K562 (cell line): Measurements from ENCODE around the gene NT5C. TPM values are rescaled to one million over a fixed set of nuclear protein-coding genes. Genes with fewer than 3 reads are reported as not detected.

ENCODE experiments used
- CCNT2 ChIP-seq: IDR thresholded peaks from 2 replicates; pipeline ENCODE4 v1.6.1; 2011; ENCODE audit warnings: borderline replicate concordance, low read depth, mild to moderate bottlenecking, moderate library complexity, mixed read lengths, low read length; ENCODE audit not compliant: insufficient read length; ENCODE audit errors: extremely low read depth
- E2F6 ChIP-seq, 2 experiments: IDR thresholded peaks; 2 replicates each; pipeline ENCODE4 v1.6.1; 2011; ENCODE audit warnings: borderline replicate concordance in 1 of 2, control low read depth in 1 of 2, low read depth in 1 of 2, low read length in 1 of 2, mild to moderate bottlenecking in 1 of 2, mixed read lengths in 1 of 2, moderate library complexity in 1 of 2; ENCODE audit not compliant: insufficient read depth in 1 of 2, insufficient read length in 1 of 2, poor library complexity in 1 of 2, severe bottlenecking in 1 of 2; ENCODE audit errors: extremely low read depth in 1 of 2
- GTF2A2 ChIP-seq: IDR thresholded peaks from 2 replicates; pipeline ENCODE4 v1.6.1; 2016; ENCODE audit warnings: mild to moderate bottlenecking, missing genetic modification characterization, missing compliant biosample characterization
- HMGXB4 ChIP-seq: sonication (generic); formaldehyde crosslinking; IDR thresholded peaks from 2 replicates; pipeline ENCODE4 v1.8.1; 2023; ENCODE audit warnings: mild to moderate bottlenecking, missing genetic modification reagents
- ID3 ChIP-seq, 2 experiments: fragments of 250-450 bp in 1 of 2; fragments of 450-650 bp in 1 of 2; sonication (Bioruptor Pico) in 1 of 2; IDR thresholded peaks; 2 replicates each; pipeline versions ENCODE4 v1.6.1 to v1.8.0; 2016 to 2021; ENCODE audit warnings: mild to moderate bottlenecking in 2 of 2, moderate library complexity in 2 of 2, missing compliant biosample characterization in 1 of 2, missing genetic modification characterization in 1 of 2
- JUN ChIP-seq, 2 experiments: sonication (generic) in 1 of 2; formaldehyde crosslinking in 1 of 2; IDR thresholded peaks; 2 replicates each; pipeline versions ENCODE4 v1.6.1 to v1.8.0; 2012 to 2022; ENCODE audit warnings: borderline replicate concordance in 2 of 2, mild to moderate bottlenecking in 2 of 2, improper control_type of control experiment in 1 of 2, low read depth in 1 of 2, low read length in 1 of 2, missing genetic modification reagents in 1 of 2
- RAD21 ChIP-seq, 2 experiments: fragments of 250-450 bp in 1 of 2; fragments of 450-650 bp in 1 of 2; sonication (Bioruptor Pico) in 1 of 2; formaldehyde crosslinking in 1 of 2; IDR thresholded peaks in 1 of 2; conservative IDR thresholded peaks in 1 of 2; 2 replicates each; pipeline versions ENCODE4 v1.4.0 to v1.8.0; 2020 to 2022; ENCODE audit warnings: mild to moderate bottlenecking in 2 of 2, moderate library complexity in 1 of 2
- SAP30 ChIP-seq: fragments of 200-600 bp; sonication (generic); IDR thresholded peaks from 2 replicates; pipeline ENCODE4 v1.6.1; 2012; ENCODE audit warnings: borderline replicate concordance, low read depth, mild to moderate bottlenecking, moderate library complexity, low read length, control low read depth, inconsistent platforms; ENCODE audit not compliant: insufficient read depth, poor library complexity, severe bottlenecking
- TARDBP ChIP-seq: fragments of 450-650 bp; IDR thresholded peaks from 2 replicates; pipeline ENCODE4 v1.6.1; 2016
- TOE1 ChIP-seq, 2 experiments: fragments of 450-650 bp in 1 of 2; sonication (generic) in 1 of 2; formaldehyde crosslinking in 1 of 2; IDR thresholded peaks; 2 replicates each; pipeline versions ENCODE4 v1.7.1 to v1.8.0; 2016 to 2022; ENCODE audit warnings: borderline replicate concordance in 2 of 2, mild to moderate bottlenecking in 2 of 2, antibody characterized with exemption in 1 of 2, inconsistent platforms in 1 of 2, low read depth in 1 of 2, missing genetic modification reagents in 1 of 2, moderate library complexity in 1 of 2
- polyA plus RNA-seq, 8 experiments: library from polyadenylated mRNA; depleted of rRNA in 4 of 8; stranded (reverse) in 5 of 8; unstranded in 3 of 8; fragments of >200 nt; fragmentation: Nextera tagmentation in 2 of 8; fragmentation: Illumina TruSeq in 1 of 8; extraction: Ambion mirVana in 2 of 8; extraction: Trizol in 1 of 8; gene quantifications; 2 replicates each; pipeline versions ENCODE4 v1.2.1 to v1.2.3, GENCODE V29; 2011 to 2014; ENCODE audit warnings: inconsistent platforms in 1 of 8, missing spikeins in 1 of 8
- total RNA-seq, 7 experiments: library from RNA; depleted of rRNA in 6 of 7; stranded (reverse); fragments of >200 nt in 6 of 7; fragmentation: Illumina TruSeq in 2 of 7; extraction: Trizol in 2 of 7; gene quantifications; 2 replicates each; pipeline versions ENCODE4 v1.2.1 to v1.2.3, GENCODE V29; 2011 to 2021; ENCODE audit warnings: low replicate concordance in 1 of 7
- TF ChIP-seq, protein P1 (sequence below): fragments of 450-650 bp; IDR thresholded peaks from 2 replicates; pipeline ENCODE4 v1.6.1; 2016; ENCODE audit warnings: borderline replicate concordance
- TF ChIP-seq, protein P2 (sequence below): fragments of 450-650 bp; formaldehyde crosslinking; conservative IDR thresholded peaks from 2 replicates; pipeline ENCODE4 v1.4.0; 2022; ENCODE audit warnings: mild to moderate bottlenecking, missing genetic modification characterization

Gene NT5C
- total and polyA plus RNA-seq, 9 of the 15 experiments (the other 6 are each of a cell fraction or from before 2014, with no cell fraction given): 2.9 to 205 (median 45.0) TPM

GRCh38 chr17:75131278-75132017 lies at the start of gene NT5C (continued):
- TF ChIP-seq HMGXB4 (CRISPR knock-in tag): peak; percentile 95
- no peak for TF ChIP-seq GTF2A2
- 0 out of 2 replicates have a peak, but pooled peaks have one; percentile 46 for TF ChIP-seq TARDBP
- TF ChIP-seq RAD21 (CRISPR knock-in tag; conservative IDR thresholded peaks at IDR 0.05 in 1 of 2, IDR thresholded peaks at IDR 0.05 in 1 of 2): peak; percentile 70 to 72
- peak; percentile 64 for TF ChIP-seq SAP30
- TF ChIP-seq, protein P1, sequence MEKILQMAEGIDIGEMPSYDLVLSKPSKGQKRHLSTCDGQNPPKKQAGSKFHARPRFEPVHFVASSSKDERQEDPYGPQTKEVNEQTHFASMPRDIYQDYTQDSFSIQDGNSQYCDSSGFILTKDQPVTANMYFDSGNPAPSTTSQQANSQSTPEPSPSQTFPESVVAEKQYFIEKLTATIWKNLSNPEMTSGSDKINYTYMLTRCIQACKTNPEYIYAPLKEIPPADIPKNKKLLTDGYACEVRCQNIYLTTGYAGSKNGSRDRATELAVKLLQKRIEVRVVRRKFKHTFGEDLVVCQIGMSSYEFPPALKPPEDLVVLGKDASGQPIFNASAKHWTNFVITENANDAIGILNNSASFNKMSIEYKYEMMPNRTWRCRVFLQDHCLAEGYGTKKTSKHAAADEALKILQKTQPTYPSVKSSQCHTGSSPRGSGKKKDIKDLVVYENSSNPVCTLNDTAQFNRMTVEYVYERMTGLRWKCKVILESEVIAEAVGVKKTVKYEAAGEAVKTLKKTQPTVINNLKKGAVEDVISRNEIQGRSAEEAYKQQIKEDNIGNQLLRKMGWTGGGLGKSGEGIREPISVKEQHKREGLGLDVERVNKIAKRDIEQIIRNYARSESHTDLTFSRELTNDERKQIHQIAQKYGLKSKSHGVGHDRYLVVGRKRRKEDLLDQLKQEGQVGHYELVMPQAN: 0 out of 2 replicates have a peak, but pooled peaks have one; percentile 41
- no peak for TF ChIP-seq ID3 (CRISPR knock-in tag; IDR thresholded peaks at IDR 0.05)
- TF ChIP-seq ID3 (tag; IDR thresholded peaks at IDR 0.05): peak; percentile 80
- no peak for TF ChIP-seq TOE1 (IDR thresholded peaks at IDR 0.05; ENCODE audit: borderline replicate concordance)
- TF ChIP-seq TOE1 (CRISPR knock-in tag; IDR thresholded peaks at IDR 0.05; ENCODE audit: borderline replicate concordance, low read depth): 0 out of 2 replicates have a peak, but pooled peaks have one; percentile 61
- TF ChIP-seq JUN (IDR thresholded peaks at IDR 0.05; ENCODE audit: borderline replicate concordance, low read depth, low read length): peak; percentile 30; the same call in 1 of the 2 replicates
- TF ChIP-seq JUN (CRISPR knock-in tag; IDR thresholded peaks at IDR 0.05; ENCODE audit: borderline replicate concordance): no peak
- TF ChIP-seq CCNT2: peak; percentile 69
- TF ChIP-seq, protein P2, sequence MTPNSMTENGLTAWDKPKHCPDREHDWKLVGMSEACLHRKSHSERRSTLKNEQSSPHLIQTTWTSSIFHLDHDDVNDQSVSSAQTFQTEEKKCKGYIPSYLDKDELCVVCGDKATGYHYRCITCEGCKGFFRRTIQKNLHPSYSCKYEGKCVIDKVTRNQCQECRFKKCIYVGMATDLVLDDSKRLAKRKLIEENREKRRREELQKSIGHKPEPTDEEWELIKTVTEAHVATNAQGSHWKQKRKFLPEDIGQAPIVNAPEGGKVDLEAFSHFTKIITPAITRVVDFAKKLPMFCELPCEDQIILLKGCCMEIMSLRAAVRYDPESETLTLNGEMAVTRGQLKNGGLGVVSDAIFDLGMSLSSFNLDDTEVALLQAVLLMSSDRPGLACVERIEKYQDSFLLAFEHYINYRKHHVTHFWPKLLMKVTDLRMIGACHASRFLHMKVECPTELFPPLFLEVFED (CRISPR knock-in tag): no peak
- TF ChIP-seq E2F6 (IDR thresholded peaks at IDR 0.05; ENCODE audit: borderline replicate concordance in 1 of 2, extremely low read depth in 1 of 2, insufficient read depth in 1 of 2, insufficient read length in 1 of 2, low read depth in 1 of 2, low read length in 1 of 2, poor library complexity in 1 of 2, severe bottlenecking in 1 of 2): peak; percentile 77 to 96
